HEK293T (cell line): ENCODE results near the gene ARHGAP32.

Experiments used
- CTCF ChIA-PET: fragments of 350-600 bp; formaldehyde crosslinking; extraction: SDS; loops from one replicate; lab custom pipeline; 2021; ENCODE audit warnings: antibody characterized with exemption, inconsistent platforms; lab: Yijun Ruan, JAX
- POLR2A ChIA-PET: fragments of 350-600 bp; formaldehyde crosslinking; extraction: SDS; loops from one replicate; lab custom pipeline; 2020; ENCODE audit warnings: antibody characterized with exemption, inconsistent platforms; lab: Yijun Ruan, JAX
- DNase-seq: peaks from one replicate; pipeline ENCODE4 v3.0.0; 2012; ENCODE audit warnings: mixed read lengths; ENCODE audit errors: extremely low spot score
- ARNT ChIP-seq: fragments of 450-650 bp; IDR thresholded peaks from 2 replicates; pipeline ENCODE4 v1.6.1; 2017; ENCODE audit warnings: mild to moderate bottlenecking
- BHLHE40 ChIP-seq: fragments of 450-650 bp; IDR thresholded peaks from 2 replicates; pipeline ENCODE4 v1.6.1; 2016; ENCODE audit warnings: mild to moderate bottlenecking, moderate library complexity, borderline replicate concordance
- CTBP1 ChIP-seq: fragments of 450-650 bp; IDR thresholded peaks from 2 replicates; pipeline ENCODE4 v1.6.1; 2016; ENCODE audit warnings: borderline replicate concordance
- ELF4 ChIP-seq: fragments of 450-650 bp; IDR thresholded peaks from 2 replicates; pipeline ENCODE4 v1.6.1; 2017; ENCODE audit warnings: antibody characterized with exemption
- FOXA1 ChIP-seq: fragments of 450-650 bp; IDR thresholded peaks from 2 replicates; pipeline ENCODE4 v1.6.1; 2016; ENCODE audit warnings: mild to moderate bottlenecking
- FOXK2 ChIP-seq: fragments of 450-650 bp; IDR thresholded peaks from 2 replicates; pipeline ENCODE4 v1.6.1; 2016; ENCODE audit warnings: mild to moderate bottlenecking
- FOXM1 ChIP-seq: fragments of 450-650 bp; IDR thresholded peaks from 2 replicates; pipeline ENCODE4 v1.6.1; 2017; ENCODE audit warnings: mild to moderate bottlenecking, borderline replicate concordance
- HDGF ChIP-seq: fragments of 450-650 bp; IDR thresholded peaks from 2 replicates; pipeline ENCODE4 v1.6.1; 2017; ENCODE audit warnings: antibody characterized with exemption, borderline replicate concordance
- L3MBTL2 ChIP-seq: fragments of 450-650 bp; conservative IDR thresholded peaks from 2 replicates; pipeline ENCODE4 v1.6.1; 2016; ENCODE audit warnings: mild to moderate bottlenecking
- LEF1 ChIP-seq: fragments of 450-650 bp; IDR thresholded peaks from 2 replicates; pipeline ENCODE4 v1.6.1; 2017; ENCODE audit warnings: mild to moderate bottlenecking, borderline replicate concordance
- NFRKB ChIP-seq: fragments of 450-650 bp; IDR thresholded peaks from 2 replicates; pipeline ENCODE4 v1.6.1; 2016; ENCODE audit warnings: mild to moderate bottlenecking, moderate library complexity
- PKNOX1 ChIP-seq: fragments of 450-650 bp; IDR thresholded peaks from 2 replicates; pipeline ENCODE4 v1.6.1; 2016
- SP1 ChIP-seq: fragments of 450-650 bp; IDR thresholded peaks from 2 replicates; pipeline ENCODE4 v1.6.1; 2017
- SUZ12 ChIP-seq: fragments of 450-650 bp; IDR thresholded peaks from 2 replicates; pipeline ENCODE4 v1.6.1; 2016; ENCODE audit warnings: mild to moderate bottlenecking
- TARDBP ChIP-seq: fragments of 450-650 bp; IDR thresholded peaks from 2 replicates; pipeline ENCODE4 v1.6.1; 2016
- ZNF384 ChIP-seq: fragments of 450-650 bp; IDR thresholded peaks from 2 replicates; pipeline ENCODE4 v1.6.1; 2016

Gene ARHGAP32

GRCh38 chr11:129234978-129235377 is 42.9 kb upstream of the ARHGAP32 start:
- ChIA-PET CTCF (no interaction called here), POLR2A (no interaction called here)
- no peak for DNase-seq
- TF ChIP-seq TARDBP, result no peak
- TF ChIP-seq PKNOX1, result no peak

- CTCF ChIA-PET, result interaction anchor here (1.6 kb wide), 1 partner anchor 102 kb away, joined by 5 read pairs; no protein-coding TSS in a partner anchor
- TF ChIP-seq SP1, result no peak
- no peak for TF ChIP-seq ELF4
- no peak for TF ChIP-seq CTBP1
- TF ChIP-seq FOXA1, result no peak
- TF ChIP-seq LEF1, result no peak
- TF ChIP-seq NFRKB, result no peak
- no peak for TF ChIP-seq SUZ12
- no peak for TF ChIP-seq TARDBP
- TF ChIP-seq L3MBTL2, result no peak
- no peak for TF ChIP-seq FOXM1
- TF ChIP-seq ZNF384, result no peak
- POLR2A ChIA-PET, result no interaction called here
- DNase-seq, result no peak
Observed at GRCh38 chr11:129230006-129230405, 37.9 kb upstream of the ARHGAP32 start.

GRCh38 chr11:129226207-129226798 is 34.2 kb upstream of the ARHGAP32 start:
- TF ChIP-seq ARNT (no peak), SUZ12 (no peak), CTBP1 (no peak), FOXA1 (no peak), ZNF384 (no peak), NFRKB (no peak), ELF4 (no peak), LEF1 (no peak), FOXM1 (no peak), TARDBP (no peak), L3MBTL2 (no peak)
- DNase-seq, result no peak
- CTCF ChIA-PET, result no interaction called here
- POLR2A ChIA-PET, result no interaction called here

- POLR2A ChIA-PET, result no interaction called here
- CTCF ChIA-PET, result interaction anchor here (0.6 kb wide), 1 partner anchor 108 kb away, joined by 4 read pairs; no protein-coding TSS in a partner anchor
- no peak for DNase-seq
- TF ChIP-seq CTBP1 (no peak), ZNF384 (no peak), FOXK2 (no peak), NFRKB (no peak), BHLHE40 (no peak), FOXM1 (no peak), L3MBTL2 (no peak), TARDBP (no peak), ELF4 (no peak), PKNOX1 (no peak), ARNT (no peak), SUZ12 (no peak), HDGF (no peak), FOXA1 (no peak), SP1 (no peak), LEF1 (no peak)
Observed at GRCh38 chr11:129225190-129225589, 33.1 kb upstream of the ARHGAP32 start.

- POLR2A ChIA-PET, result no interaction called here
- CTCF ChIA-PET, result interaction anchor here (0.6 kb wide), 1 partner anchor 107 kb away, joined by 4 read pairs; no protein-coding TSS in a partner anchor
- TF ChIP-seq LEF1 (no peak), SUZ12 (no peak), PKNOX1 (no peak), TARDBP (no peak), HDGF (no peak), ZNF384 (no peak), L3MBTL2 (no peak), BHLHE40 (no peak), NFRKB (no peak), FOXA1 (no peak), ELF4 (no peak), FOXK2 (no peak), CTBP1 (no peak), ARNT (no peak), FOXM1 (no peak), SP1 (no peak)
- DNase-seq, result no peak
Observed at GRCh38 chr11:129224538-129224937, 32.4 kb upstream of the ARHGAP32 start.

GRCh38 chr11:129223701-129224149 is 31.6 kb upstream of the ARHGAP32 start:
- POLR2A ChIA-PET, result no interaction called here
- TF ChIP-seq FOXM1 (no peak), ZNF384 (no peak), FOXK2 (no peak), ARNT (no peak), ELF4 (no peak), CTBP1 (no peak), L3MBTL2 (no peak), FOXA1 (no peak), LEF1 (no peak), SUZ12 (no peak)
- DNase-seq, result no peak
- CTCF ChIA-PET, result no interaction called here
